ENCODE measurements around the gene SLC35F2. TPM values are rescaled to one million over a fixed set of nuclear protein-coding genes. Genes with fewer than 3 reads are reported as not detected.
A peak's percentile ranks its signal among the peaks of the same experiment; 100 is the strongest.
"Not testable (repeated sequence)": the region's sequence is repeated elsewhere in the genome, so short reads cannot be mapped to it uniquely, and the experiment has no call there.

Gene SLC35F2
- 1 to 10 TPM in 11 of 12 donors, not detected in 1; 3.7 to 8.3 (median 5.3) TPM for polyA plus RNA-seq (ENCODE audit: insufficient read length in 12 of 12)
- long read RNA-seq, donor 1, partial matches to known transcripts, result 0 of 2 reads
- long read RNA-seq, donor 1, other reads (novel, unspliced or antisense), result 0 of 2 reads
- long read RNA-seq, donor 2, partial matches to known transcripts, result 0 of 2 reads
- long read RNA-seq, donor 2, other reads (novel, unspliced or antisense), result 0 of 2 reads
- long read RNA-seq, donor 3, result 0 reads
- long read RNA-seq, donor 4, result 0 reads
- long read RNA-seq, donor 5, result 0 reads
- long read RNA-seq, donor 6, result 0 reads
- long read RNA-seq, donor 7, partial matches to known transcripts, result 0 of 1 reads
- long read RNA-seq, donor 7, other reads (novel, unspliced or antisense), result 0 of 1 reads
- long read RNA-seq, donor 8, partial matches to known transcripts, result 0 of 2 reads
- long read RNA-seq, donor 8, other reads (novel, unspliced or antisense), result 0 of 2 reads
- long read RNA-seq, donor 9, result 0 reads
- long read RNA-seq, donor 10, result 0 reads
- long read RNA-seq, donor 11, partial matches to known transcripts, result 0 of 1 reads
- long read RNA-seq, donor 11, other reads (novel, unspliced or antisense), result 0 of 1 reads

GRCh38 chr11:107858217-107859070, at the start of gene SLC35F2:
SLC35F2 (minus strand) TSS chr11:107858787; CDS start chr11:107858767, 20 bp downstream.
- DNase-seq, result no peak

- DNase-seq, result no peak
Measured at GRCh38 chr11:107908211-107908610, 49.6 kb upstream of the SLC35F2 start.

GRCh38 chr11:107898270-107898669, 39.7 kb upstream of the SLC35F2 start:
- peak; percentile 15 for DNase-seq

- DNase-seq, result no peak
Measured at GRCh38 chr11:107882095-107882820, 23.7 kb upstream of the SLC35F2 start.

- DNase-seq, result not testable (repeated sequence)
Measured at GRCh38 chr11:107881471-107881870, 22.9 kb upstream of the SLC35F2 start.

GRCh38 chr11:107876141-107876540, 17.6 kb upstream of the SLC35F2 start:
- DNase-seq, result no peak

- DNase-seq, result no peak
Measured at GRCh38 chr11:107864591-107864990, 6.0 kb upstream of the SLC35F2 start.

- DNase-seq, result no peak
Measured at GRCh38 chr11:107860688-107861087, 2.1 kb upstream of the SLC35F2 start.

- DNase-seq, result not testable (repeated sequence)
Measured at GRCh38 chr11:107860240-107860620, 1.6 kb upstream of the SLC35F2 start.

- DNase-seq, result no peak
Measured at GRCh38 chr11:107859459-107860239, 1.1 kb upstream of the SLC35F2 start.

GRCh38 chr11:107857550-107858216, 904 bp downstream of the SLC35F2 start:
- DNase-seq, result no peak

GRCh38 chr11:107856981-107857517, 1.5 kb downstream of the SLC35F2 start:
- DNase-seq, result no peak

- DNase-seq, result no peak
Measured at GRCh38 chr11:107856180-107856980, 2.2 kb downstream of the SLC35F2 start.

GRCh38 chr11:107853070-107853469, 5.5 kb downstream of the SLC35F2 start:
- no peak for DNase-seq

GRCh38 chr11:107851704-107852310, 6.8 kb downstream of the SLC35F2 start:
- no peak for DNase-seq

- DNase-seq, result no peak
Measured at GRCh38 chr11:107849790-107850189, 8.8 kb downstream of the SLC35F2 start.

- DNase-seq, result no peak
Measured at GRCh38 chr11:107848345-107848744, 10.2 kb downstream of the SLC35F2 start.

- DNase-seq, result no peak
Measured at GRCh38 chr11:107847184-107847583, 11.4 kb downstream of the SLC35F2 start.

- no peak for DNase-seq
Measured at GRCh38 chr11:107844041-107844440, 14.5 kb downstream of the SLC35F2 start.

Measured in muscle of arm (tissue), 14 donors.